HCT116 (cell line): ENCODE data around the gene CHPT1.

Experiments used
- CTCF ChIP-seq, 3 experiments: fragments of 200-600 bp in 1 of 3; sonication (generic) in 1 of 3; IDR thresholded peaks in 2 of 3; conservative IDR thresholded peaks in 1 of 3; 2 replicates each; pipeline ENCODE4 v1.5.1; 2012 to 2017; ENCODE audit warnings: low read depth in 2 of 3, low read length in 2 of 3, antibody characterized with exemption in 1 of 3, borderline replicate concordance in 1 of 3, control low read depth in 1 of 3, mild to moderate bottlenecking in 1 of 3, mixed read lengths in 1 of 3, mixed run types in 1 of 3, moderate library complexity in 1 of 3; ENCODE audit not compliant: insufficient read depth in 1 of 3
- POLR2AphosphoS5 ChIP-seq: IDR thresholded peaks from 2 replicates; pipeline ENCODE4 v1.6.1; 2011; ENCODE audit warnings: mild to moderate bottlenecking, low read depth, low read length, moderate library complexity
- TF ChIP-seq, protein P1 (sequence below): IDR thresholded peaks from 2 replicates; pipeline ENCODE4 v1.6.1; 2012; ENCODE audit warnings: low read depth

GRCh38 chr12:101685092-101685491 lies 12.3 kb upstream of the CHPT1 start:
- no peak for TF ChIP-seq CTCF (IDR thresholded peaks at IDR 0.05 in 2 of 3, conservative IDR thresholded peaks at IDR 0.05 in 1 of 3; ENCODE audit: borderline replicate concordance in 1 of 3, insufficient read depth in 1 of 3, low read depth in 2 of 3, low read length in 2 of 3)
- TF ChIP-seq POLR2AphosphoS5, result no peak
- TF ChIP-seq, protein P1, sequence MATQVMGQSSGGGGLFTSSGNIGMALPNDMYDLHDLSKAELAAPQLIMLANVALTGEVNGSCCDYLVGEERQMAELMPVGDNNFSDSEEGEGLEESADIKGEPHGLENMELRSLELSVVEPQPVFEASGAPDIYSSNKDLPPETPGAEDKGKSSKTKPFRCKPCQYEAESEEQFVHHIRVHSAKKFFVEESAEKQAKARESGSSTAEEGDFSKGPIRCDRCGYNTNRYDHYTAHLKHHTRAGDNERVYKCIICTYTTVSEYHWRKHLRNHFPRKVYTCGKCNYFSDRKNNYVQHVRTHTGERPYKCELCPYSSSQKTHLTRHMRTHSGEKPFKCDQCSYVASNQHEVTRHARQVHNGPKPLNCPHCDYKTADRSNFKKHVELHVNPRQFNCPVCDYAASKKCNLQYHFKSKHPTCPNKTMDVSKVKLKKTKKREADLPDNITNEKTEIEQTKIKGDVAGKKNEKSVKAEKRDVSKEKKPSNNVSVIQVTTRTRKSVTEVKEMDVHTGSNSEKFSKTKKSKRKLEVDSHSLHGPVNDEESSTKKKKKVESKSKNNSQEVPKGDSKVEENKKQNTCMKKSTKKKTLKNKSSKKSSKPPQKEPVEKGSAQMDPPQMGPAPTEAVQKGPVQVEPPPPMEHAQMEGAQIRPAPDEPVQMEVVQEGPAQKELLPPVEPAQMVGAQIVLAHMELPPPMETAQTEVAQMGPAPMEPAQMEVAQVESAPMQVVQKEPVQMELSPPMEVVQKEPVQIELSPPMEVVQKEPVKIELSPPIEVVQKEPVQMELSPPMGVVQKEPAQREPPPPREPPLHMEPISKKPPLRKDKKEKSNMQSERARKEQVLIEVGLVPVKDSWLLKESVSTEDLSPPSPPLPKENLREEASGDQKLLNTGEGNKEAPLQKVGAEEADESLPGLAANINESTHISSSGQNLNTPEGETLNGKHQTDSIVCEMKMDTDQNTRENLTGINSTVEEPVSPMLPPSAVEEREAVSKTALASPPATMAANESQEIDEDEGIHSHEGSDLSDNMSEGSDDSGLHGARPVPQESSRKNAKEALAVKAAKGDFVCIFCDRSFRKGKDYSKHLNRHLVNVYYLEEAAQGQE, result no peak
